ENCODE data around the gene PHYKPL. TPM values are rescaled to one million over a fixed set of nuclear protein-coding genes. Genes with fewer than 3 reads are reported as not detected.

The PHYKPL gene
- total and polyA plus RNA-seq, 2 of the 4 experiments (the other 2 are of a cell fraction) = 10.0 to 24.5 TPM

- no peak for TF ChIP-seq RFX5 (IDR thresholded peaks at IDR 0.05; ENCODE audit: low read depth, low read length)
These were observed 32.8 kb downstream of the PHYKPL start (continued) for GRCh38 chr5:178199581-178200434.

- ChIA-PET CTCF (no interaction called here), POLR2A (ENCODE audit: unreplicated experiment) (no interaction called here)
- intact Hi-C loops (cut with micrococcal nuclease) (no loop called here), in situ Hi-C loops (cut with MboI; ENCODE audit: low sequenced_read_pairs) (no loop called here), dilution Hi-C loops (cut with HindIII; ENCODE audit: low sequenced_read_pairs, unreplicated experiment) (no loop called here)
- Histone ChIP-seq H3K9me1 (ENCODE audit: insufficient read depth, low read length) (0 out of 2 replicates have a peak, but pooled peaks cover 3% of the 10 kb centered on the region), H2AFZ (replicated peaks; ENCODE audit: low read length, poor library complexity) (no peak overlapping the region), H3K56ac (ENCODE audit: extremely low read depth, insufficient read depth, low read length) (no peak overlapping the region), H3K27me3 (ENCODE audit: control insufficient read depth, insufficient read depth, low read length) (peaks cover 16% of the 10 kb centered on the region; the same call in 1 of the 2 replicates), H4K5ac (ENCODE audit: low read depth, low read length) (no peak overlapping the region), H3K4me3 (ENCODE audit: insufficient read depth, low read depth, low read length) (no peak overlapping the region), H3K36me3 (ENCODE audit: control insufficient read depth, insufficient read depth, low read length) (no peaks in the 10 kb centered on the region), H4K20me1 (ENCODE audit: insufficient read depth, low read length) (no peaks in the 10 kb centered on the region), H2BK15ac (ENCODE audit: low read depth, low read length) (no peak overlapping the region), H3K27ac (ENCODE audit: insufficient read depth, low read length) (no peak overlapping the region), H3K18ac (ENCODE audit: low read depth, low read length) (no peak overlapping the region), H3K9me3 (ENCODE audit: control insufficient read depth, insufficient read depth, low read length) (no peaks in the 10 kb centered on the region), H4K91ac (ENCODE audit: insufficient read depth, low read depth, low read length) (no peak overlapping the region), H3K9ac (ENCODE audit: low read depth, low read length) (no peak overlapping the region), H3K4ac (ENCODE audit: low read depth, low read length) (no peak overlapping the region), H3K23ac (ENCODE audit: low read depth, low read length) (no peak overlapping the region), H3K14ac (replicated peaks; ENCODE audit: low read depth, low read length) (no peak overlapping the region), H2AK9ac (replicated peaks; ENCODE audit: low read depth, low read length, poor library complexity) (no peak overlapping the region), H3K4me2 (ENCODE audit: low read depth, low read length) (no peak overlapping the region), H2BK5ac (ENCODE audit: low read depth, low read length, poor library complexity, severe bottlenecking) (no peak overlapping the region), H3K4me1 (ENCODE audit: control insufficient read depth, insufficient read depth, low read length) (peaks cover 4% of the 10 kb centered on the region), H2BK120ac (ENCODE audit: low read depth, low read length) (no peak overlapping the region), H2BK20ac (ENCODE audit: low read depth, low read length) (no peak overlapping the region), H3K79me1 (ENCODE audit: low read depth in 1 of 2, low read length in 2 of 2) (peaks cover 0 to 4% of the 10 kb centered on the region in 2 experiments; a peak in 1 of 4 replicates), H2AK5ac (ENCODE audit: low read depth, low read length) (no peak overlapping the region), H4K8ac (ENCODE audit: low read depth in 2 of 2, low read length in 2 of 2) (no peak overlapping the region)
- DNase-seq (no peak), ATAC-seq (ENCODE audit: low read depth) (no peak)
- no TSS peak for BruUV-seq (replicated peaks)
- WGBS, 2 experiments (ENCODE audit: extremely low coverage in 2 of 2, insufficient read length in 1 of 2) = 80% methylated on average over 3 of the region's 11 CpGs; no CpG with 5 or more reads in 1 of the 2 experiments
- TF ChIP-seq, protein P1, sequence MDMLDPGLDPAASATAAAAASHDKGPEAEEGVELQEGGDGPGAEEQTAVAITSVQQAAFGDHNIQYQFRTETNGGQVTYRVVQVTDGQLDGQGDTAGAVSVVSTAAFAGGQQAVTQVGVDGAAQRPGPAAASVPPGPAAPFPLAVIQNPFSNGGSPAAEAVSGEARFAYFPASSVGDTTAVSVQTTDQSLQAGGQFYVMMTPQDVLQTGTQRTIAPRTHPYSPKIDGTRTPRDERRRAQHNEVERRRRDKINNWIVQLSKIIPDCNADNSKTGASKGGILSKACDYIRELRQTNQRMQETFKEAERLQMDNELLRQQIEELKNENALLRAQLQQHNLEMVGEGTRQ (IDR thresholded peaks at IDR 0.05; ENCODE audit: low read depth, low read length) = no peak
- TF ChIP-seq RCOR1 (IDR thresholded peaks at IDR 0.05; ENCODE audit: insufficient replicate concordance, low read length) = no peak
- no peak for TF ChIP-seq SMC3 (IDR thresholded peaks at IDR 0.05; ENCODE audit: low read depth, low read length)
- TF ChIP-seq, protein P2, sequence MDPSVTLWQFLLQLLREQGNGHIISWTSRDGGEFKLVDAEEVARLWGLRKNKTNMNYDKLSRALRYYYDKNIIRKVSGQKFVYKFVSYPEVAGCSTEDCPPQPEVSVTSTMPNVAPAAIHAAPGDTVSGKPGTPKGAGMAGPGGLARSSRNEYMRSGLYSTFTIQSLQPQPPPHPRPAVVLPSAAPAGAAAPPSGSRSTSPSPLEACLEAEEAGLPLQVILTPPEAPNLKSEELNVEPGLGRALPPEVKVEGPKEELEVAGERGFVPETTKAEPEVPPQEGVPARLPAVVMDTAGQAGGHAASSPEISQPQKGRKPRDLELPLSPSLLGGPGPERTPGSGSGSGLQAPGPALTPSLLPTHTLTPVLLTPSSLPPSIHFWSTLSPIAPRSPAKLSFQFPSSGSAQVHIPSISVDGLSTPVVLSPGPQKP (IDR thresholded peaks at IDR 0.05; ENCODE audit: borderline replicate concordance, low read depth, low read length) = no peak
- no peak for TF ChIP-seq RFX5 (IDR thresholded peaks at IDR 0.05; ENCODE audit: low read depth, low read length)
- no peak for TF ChIP-seq CEBPB (IDR thresholded peaks at IDR 0.05; ENCODE audit: low read depth, low read length)
- TF ChIP-seq CHD1 (IDR thresholded peaks at IDR 0.05; ENCODE audit: low read depth, low read length) = no peak
- no peak for TF ChIP-seq NFE2L2 (IDR thresholded peaks at IDR 0.05; ENCODE audit: low read depth, low read length)
- TF ChIP-seq POLR2A (IDR thresholded peaks at IDR 0.05; ENCODE audit: low read depth, low read length) = no peak
- no peak for TF ChIP-seq RAD21 (IDR thresholded peaks at IDR 0.05; ENCODE audit: low read length)
- no peak for TF ChIP-seq FOS (IDR thresholded peaks at IDR 0.05; ENCODE audit: low read depth, low read length)
- TF ChIP-seq, protein P3, sequence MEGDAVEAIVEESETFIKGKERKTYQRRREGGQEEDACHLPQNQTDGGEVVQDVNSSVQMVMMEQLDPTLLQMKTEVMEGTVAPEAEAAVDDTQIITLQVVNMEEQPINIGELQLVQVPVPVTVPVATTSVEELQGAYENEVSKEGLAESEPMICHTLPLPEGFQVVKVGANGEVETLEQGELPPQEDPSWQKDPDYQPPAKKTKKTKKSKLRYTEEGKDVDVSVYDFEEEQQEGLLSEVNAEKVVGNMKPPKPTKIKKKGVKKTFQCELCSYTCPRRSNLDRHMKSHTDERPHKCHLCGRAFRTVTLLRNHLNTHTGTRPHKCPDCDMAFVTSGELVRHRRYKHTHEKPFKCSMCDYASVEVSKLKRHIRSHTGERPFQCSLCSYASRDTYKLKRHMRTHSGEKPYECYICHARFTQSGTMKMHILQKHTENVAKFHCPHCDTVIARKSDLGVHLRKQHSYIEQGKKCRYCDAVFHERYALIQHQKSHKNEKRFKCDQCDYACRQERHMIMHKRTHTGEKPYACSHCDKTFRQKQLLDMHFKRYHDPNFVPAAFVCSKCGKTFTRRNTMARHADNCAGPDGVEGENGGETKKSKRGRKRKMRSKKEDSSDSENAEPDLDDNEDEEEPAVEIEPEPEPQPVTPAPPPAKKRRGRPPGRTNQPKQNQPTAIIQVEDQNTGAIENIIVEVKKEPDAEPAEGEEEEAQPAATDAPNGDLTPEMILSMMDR (conservative IDR thresholded peaks at IDR 0.05; ENCODE audit: low read depth, low read length) = no peak
- TF ChIP-seq MAFK (IDR thresholded peaks at IDR 0.05; ENCODE audit: low read depth, low read length) = no peak
These were observed 33.9 kb downstream of the PHYKPL start for GRCh38 chr5:178198706-178199105.

All from IMR-90 (cell line).